Suprapubic skin (tissue), 4 donors: ENCODE measurements around the gene P2RX6.

Experiments
- EP300 ChIP-seq: sonication (generic); formaldehyde crosslinking; IDR thresholded peaks from one replicate; pipeline ENCODE4 v1.6.1; 2017; ENCODE audit warnings: antibody characterized with exemption
- POLR2A ChIP-seq, 2 donors: fragments of 450-650 bp; IDR thresholded peaks; one replicate each; pipeline ENCODE4 v1.6.1; 2017; ENCODE audit warnings: antibody characterized with exemption in 2 of 2, mild to moderate bottlenecking in 2 of 2, moderate library complexity in 2 of 2
- POLR2AphosphoS5 ChIP-seq, 3 donors: sonication (generic); formaldehyde crosslinking; IDR thresholded peaks; one replicate each; pipeline ENCODE4 v1.6.1; 2017; ENCODE audit warnings: antibody characterized with exemption in 3 of 3
- TF ChIP-seq, protein P1 (sequence below), 2 donors: fragments of 200-600 bp in 1 of 2; fragments of 450-650 bp in 1 of 2; sonication (generic) in 1 of 2; IDR thresholded peaks; one replicate each; pipeline ENCODE4 v1.5.1; 2016 to 2019; ENCODE audit warnings: antibody characterized with exemption in 2 of 2, mild to moderate bottlenecking in 1 of 2, moderate library complexity in 1 of 2

DNA sequence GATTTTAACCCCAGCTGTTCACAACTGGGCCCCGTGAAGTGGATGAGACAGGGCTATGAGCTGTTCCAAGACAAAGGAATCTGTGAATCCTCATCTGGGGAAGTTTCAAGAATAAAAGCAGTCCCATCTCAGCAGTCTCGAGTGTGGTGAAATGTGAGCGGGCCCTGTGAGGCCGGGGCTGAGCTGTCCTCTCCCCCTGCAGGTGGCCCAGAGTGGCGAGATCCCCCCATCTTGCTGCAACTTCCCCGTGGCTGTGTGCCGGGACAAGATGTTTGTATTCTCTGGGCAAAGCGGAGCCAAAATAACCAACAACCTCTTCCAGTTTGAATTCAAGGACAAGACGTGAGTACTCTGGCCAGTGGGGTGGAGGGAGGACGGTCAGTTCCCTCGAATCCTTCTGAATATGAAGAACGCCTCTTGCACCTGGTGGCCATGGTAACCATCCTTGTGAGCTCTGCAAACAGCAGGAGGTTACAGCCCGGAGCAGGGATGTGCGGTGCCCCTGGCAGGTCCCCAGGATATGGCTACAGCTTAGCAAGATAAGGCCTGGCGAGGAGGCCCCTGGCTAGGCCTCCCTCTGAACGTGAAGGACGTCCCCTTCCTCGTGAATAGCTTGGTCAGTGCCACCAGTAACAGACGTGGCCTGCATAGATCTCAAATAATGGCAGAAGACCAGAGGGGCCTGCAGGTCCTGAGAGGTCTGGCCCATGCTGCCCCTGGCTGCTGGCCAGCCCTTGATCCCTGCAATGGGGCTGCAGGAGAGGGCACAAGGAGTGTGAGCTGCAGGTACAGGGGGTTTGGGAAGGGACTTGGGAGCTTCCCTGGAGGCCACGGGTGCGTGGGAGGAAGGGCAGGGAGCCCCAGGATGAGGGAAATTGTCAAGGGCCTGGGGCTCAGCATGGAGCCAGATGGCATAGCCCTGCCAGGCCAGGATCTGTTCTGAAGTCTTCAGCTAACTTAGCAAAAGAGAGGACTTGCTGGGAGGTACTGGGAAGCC is 24.5 kb upstream of the P2RX6 start:
- TF ChIP-seq, protein P1, sequence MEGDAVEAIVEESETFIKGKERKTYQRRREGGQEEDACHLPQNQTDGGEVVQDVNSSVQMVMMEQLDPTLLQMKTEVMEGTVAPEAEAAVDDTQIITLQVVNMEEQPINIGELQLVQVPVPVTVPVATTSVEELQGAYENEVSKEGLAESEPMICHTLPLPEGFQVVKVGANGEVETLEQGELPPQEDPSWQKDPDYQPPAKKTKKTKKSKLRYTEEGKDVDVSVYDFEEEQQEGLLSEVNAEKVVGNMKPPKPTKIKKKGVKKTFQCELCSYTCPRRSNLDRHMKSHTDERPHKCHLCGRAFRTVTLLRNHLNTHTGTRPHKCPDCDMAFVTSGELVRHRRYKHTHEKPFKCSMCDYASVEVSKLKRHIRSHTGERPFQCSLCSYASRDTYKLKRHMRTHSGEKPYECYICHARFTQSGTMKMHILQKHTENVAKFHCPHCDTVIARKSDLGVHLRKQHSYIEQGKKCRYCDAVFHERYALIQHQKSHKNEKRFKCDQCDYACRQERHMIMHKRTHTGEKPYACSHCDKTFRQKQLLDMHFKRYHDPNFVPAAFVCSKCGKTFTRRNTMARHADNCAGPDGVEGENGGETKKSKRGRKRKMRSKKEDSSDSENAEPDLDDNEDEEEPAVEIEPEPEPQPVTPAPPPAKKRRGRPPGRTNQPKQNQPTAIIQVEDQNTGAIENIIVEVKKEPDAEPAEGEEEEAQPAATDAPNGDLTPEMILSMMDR (IDR thresholded peaks at IDR 0.05): no peak
- TF ChIP-seq POLR2AphosphoS5 (IDR thresholded peaks at IDR 0.05): no peak
- TF ChIP-seq EP300: no peak
- no peak for TF ChIP-seq POLR2A (IDR thresholded peaks at IDR 0.05)
